CD4-positive, alpha-beta T cell (primary cell): ENCODE data around the gene F12. TPM values are rescaled to one million over a fixed set of nuclear protein-coding genes. Genes with fewer than 3 reads are reported as not detected.

ENCODE experiments used
- ATAC-seq: fragments of 200-7000 bp; cut with Tn5 transposase; one replicate; pipeline ENCODE4 v1.10.0; 2022; ENCODE audit warnings: mild to moderate bottlenecking; ENCODE audit not compliant: poor library complexity
- CTCF ChIA-PET: fragments of 350-600 bp; sonication (Branson Sonifier 250); formaldehyde crosslinking; loops from one replicate; lab custom pipeline; 2021; ENCODE audit warnings: antibody characterized with exemption, inconsistent platforms; lab: Charles Lee
- POLR2A ChIA-PET: fragments of 350-600 bp; sonication (Branson Sonifier 250); formaldehyde crosslinking; loops from one replicate; lab custom pipeline; 2021; ENCODE audit warnings: antibody characterized with exemption, inconsistent platforms; lab: Charles Lee
- DNase-seq, 14 experiments: peaks; one replicate each; pipeline ENCODE4 v3.0.0-alpha.2; 2013 to 2020; ENCODE audit warnings: mixed read lengths in 2 of 14
- H3K27ac ChIP-seq, 2 donors: one replicate each; pipeline versions ENCODE4 v1.5.1 to v1.7.0; 2013; ENCODE audit warnings: low read length in 2 of 2, low read depth in 1 of 2, mild to moderate bottlenecking in 1 of 2
- H3K27me3 ChIP-seq, 2 experiments: 1 replicate in 1 of 2; 2 replicates in 1 of 2; pipeline versions ENCODE4 v1.6.1 to v1.7.0; 2013; ENCODE audit warnings: low read length in 2 of 2, control low read depth in 1 of 2, mild to moderate bottlenecking in 1 of 2, moderate library complexity in 1 of 2; ENCODE audit not compliant: insufficient read depth in 2 of 2, control insufficient read depth in 1 of 2
- H3K36me3 ChIP-seq: one replicate; pipeline ENCODE4 v1.6.1; 2013; ENCODE audit warnings: low read length, control low read depth; ENCODE audit not compliant: insufficient read depth
- H3K4me1 ChIP-seq: one replicate; pipeline ENCODE4 v1.6.1; 2013; ENCODE audit warnings: low read length, control low read depth; ENCODE audit not compliant: insufficient read depth
- H3K4me3 ChIP-seq: one replicate; pipeline ENCODE4 v1.5.1; 2013; ENCODE audit warnings: mild to moderate bottlenecking, low read length, moderate library complexity
- H3K9me3 ChIP-seq, 2 experiments: 1 replicate in 1 of 2; 2 replicates in 1 of 2; pipeline versions ENCODE4 v1.6.1 to v1.7.0; 2013; ENCODE audit warnings: low read length in 2 of 2, mild to moderate bottlenecking in 2 of 2, control low read depth in 1 of 2, moderate library complexity in 1 of 2; ENCODE audit not compliant: control insufficient read depth in 1 of 2, insufficient read depth in 1 of 2
- H3K27ac Mint-ChIP-seq: one replicate; pipeline ENCODE4 v1.8.0; 2020; ENCODE audit warnings: mixed read lengths
- H3K27me3 Mint-ChIP-seq: one replicate; pipeline ENCODE4 v1.8.0; 2021; ENCODE audit warnings: mixed read lengths
- H3K36me3 Mint-ChIP-seq: one replicate; pipeline ENCODE4 v1.8.0; 2021; ENCODE audit warnings: low read depth, mixed read lengths
- H3K4me1 Mint-ChIP-seq: one replicate; pipeline ENCODE4 v1.8.0; 2021; ENCODE audit warnings: low read depth, mixed read lengths
- H3K4me3 Mint-ChIP-seq: one replicate; pipeline ENCODE4 v1.8.0; 2020; ENCODE audit warnings: mild to moderate bottlenecking, mixed read lengths
- H3K9me3 Mint-ChIP-seq: one replicate; pipeline ENCODE4 v1.8.0; 2020; ENCODE audit warnings: mixed read lengths
- CTCF ChIP-seq: fragments of 200-600 bp; IDR thresholded peaks from one replicate; pipeline ENCODE4 v1.8.0; 2022; ENCODE audit warnings: antibody characterized with exemption, mild to moderate bottlenecking
- intact Hi-C, 2 experiments: fragments of 100-400 bp; cut with DNase I in 1 of 2; cut with micrococcal nuclease in 1 of 2; formaldehyde crosslinking; loops; one replicate each; pipeline versions ENCODE4 v1.15.1 to v1.9.0; 2023 to 2025; cut with DNase I, micrococcal nuclease
- total RNA-seq, 174 experiments: library from RNA in 2 of 174; stranded (reverse) in 2 of 174; gene quantifications; one replicate each; pipeline ENCODE4 v1.2.3 and lab custom pipeline; 2021 to 2026

F12 gene
- total RNA-seq, 2 experiments from 2014 or later, result 0.20 to 0.60 TPM

GRCh38 chr5:177431317-177432142 lies 22.2 kb upstream of the F12 start:
- peaks cover 62% of the 10 kb centered on the region for H3K4me1 Mint-ChIP-seq
- DNase-seq, result peak in 12 of 14 experiments; percentile 45 to 93 (median 70)
- ChIA-PET POLR2A (interaction anchor here (1.2 to 12.6 kb wide), 10 partner anchors 9 to 122 kb away, joined by 3 to 661 read pairs (median 5); partner anchors contain the start of genes F12, LMAN2 and PRR7), CTCF (interaction anchor here (0.6 to 9.3 kb wide), 9 partner anchors 8 to 122 kb away, joined by 3 to 82 read pairs (median 5); partner anchors contain the start of gene PRR7)
- H3K36me3 Mint-ChIP-seq, result peaks cover 82% of the 10 kb centered on the region
- Histone ChIP-seq H3K27ac (peak overlapping the region; percentile 87 to 92), H3K36me3 (peaks cover 80% of the 10 kb centered on the region), H3K4me1 (peaks cover 96% of the 10 kb centered on the region), H3K27me3 (no peaks in the 10 kb centered on the region), H3K9me3 (no peaks in the 10 kb centered on the region), H3K4me3 (peak overlapping the region; percentile 65)
- H3K27ac Mint-ChIP-seq, result peak overlapping the region; percentile 96
- peak overlapping the region; percentile 95 for H3K4me3 Mint-ChIP-seq
- intact Hi-C loops, result loop anchor here in 1 of 2 experiments (2.0 kb wide), 1 partner anchor 13 kb away; no protein-coding TSS in a partner anchor
- no peaks in the 10 kb centered on the region for H3K27me3 Mint-ChIP-seq
- ATAC-seq, result peak; percentile 43
- no peaks in the 10 kb centered on the region for H3K9me3 Mint-ChIP-seq
- TF ChIP-seq CTCF, result no peak

- Histone ChIP-seq H3K9me3 (no peaks in the 10 kb centered on the region), H3K4me1 (peaks cover 92% of the 10 kb centered on the region), H3K27me3 (no peaks in the 10 kb centered on the region), H3K36me3 (peaks cover 74% of the 10 kb centered on the region), H3K4me3 (peak overlapping the region; percentile 65), H3K27ac (peak overlapping the region; percentile 87 to 92)
- Mint-ChIP-seq H3K27ac (peak overlapping the region; percentile 96), H3K27me3 (no peaks in the 10 kb centered on the region), H3K9me3 (no peaks in the 10 kb centered on the region), H3K4me1 (peaks cover 65% of the 10 kb centered on the region), H3K4me3 (peak overlapping the region; percentile 95), H3K36me3 (peaks cover 85% of the 10 kb centered on the region)
- CTCF ChIA-PET, result interaction anchor here (1.2 to 9.3 kb wide), 6 partner anchors 9 to 28 kb away, joined by 4 to 82 read pairs (median 8); no protein-coding TSS in a partner anchor
- intact Hi-C loops, result loop anchor here in 1 of 2 experiments (2.0 kb wide), 1 partner anchor 14 kb away; no protein-coding TSS in a partner anchor
- ATAC-seq (no peak), DNase-seq (peak in 3 of 14 experiments; percentile 33 to 41 (median 39))
- no peak for TF ChIP-seq CTCF
- POLR2A ChIA-PET, result interaction anchor here (1.2 to 12.6 kb wide), 9 partner anchors 9 to 121 kb away, joined by 3 to 661 read pairs (median 5); partner anchors contain the start of genes F12 and PRR7
Measured at GRCh38 chr5:177430972-177431316, 21.6 kb upstream of the F12 start.

GRCh38 chr5:177430140-177430951 lies 21.0 kb upstream of the F12 start:
- Histone ChIP-seq H3K27ac (peak overlapping the region; percentile 87 to 92), H3K9me3 (no peaks in the 10 kb centered on the region), H3K36me3 (peaks cover 68% of the 10 kb centered on the region), H3K4me3 (peak overlapping the region; percentile 65), H3K27me3 (no peaks in the 10 kb centered on the region), H3K4me1 (peaks cover 92% of the 10 kb centered on the region)
- intact Hi-C loops, result loop anchor here in 1 of 2 experiments (2.0 kb wide), 1 partner anchor 14 kb away; no protein-coding TSS in a partner anchor
- TF ChIP-seq CTCF, result no peak
- POLR2A ChIA-PET, result interaction anchor here (1.1 to 12.6 kb wide), 6 partner anchors 13 to 120 kb away, joined by 3 to 661 read pairs (median 106); partner anchors contain the start of genes F12, LMAN2 and PRR7
- Mint-ChIP-seq H3K9me3 (no peaks in the 10 kb centered on the region), H3K4me3 (peak overlapping the region; percentile 95), H3K27me3 (no peaks in the 10 kb centered on the region), H3K36me3 (peaks cover 79% of the 10 kb centered on the region), H3K4me1 (peaks cover 71% of the 10 kb centered on the region), H3K27ac (peak overlapping the region; percentile 96)
- DNase-seq (peak in 3 of 14 experiments; percentile 33 to 47 (median 38)), ATAC-seq (no peak)
- CTCF ChIA-PET, result interaction anchor here (1.0 to 9.3 kb wide), 7 partner anchors 9 to 27 kb away, joined by 3 to 82 read pairs (median 5); no protein-coding TSS in a partner anchor
